IMR-90 (cell line): ENCODE results near the gene ENAH.

Experiments used
- CEBPB ChIP-seq: IDR thresholded peaks from 2 replicates; pipeline ENCODE4 v1.6.1; 2012; ENCODE audit warnings: low read depth, low read length, improper control_type of control experiment
- CHD1 ChIP-seq: IDR thresholded peaks from 2 replicates; pipeline ENCODE4 v1.6.1; 2012; ENCODE audit warnings: low read depth, low read length, improper control_type of control experiment
- MAFK ChIP-seq: IDR thresholded peaks from 2 replicates; pipeline ENCODE4 v1.6.1; 2012; ENCODE audit warnings: low read depth, low read length, improper control_type of control experiment
- MXI1 ChIP-seq: IDR thresholded peaks from 2 replicates; pipeline ENCODE4 v1.6.1; 2012; ENCODE audit warnings: low read depth, mild to moderate bottlenecking, low read length, moderate library complexity, borderline replicate concordance
- POLR2A ChIP-seq: IDR thresholded peaks from 2 replicates; pipeline ENCODE4 v1.6.1; 2012; ENCODE audit warnings: mild to moderate bottlenecking, low read depth, low read length
- TF ChIP-seq, protein P1 (sequence below): conservative IDR thresholded peaks from 2 replicates; pipeline ENCODE4 v1.5.1; 2012; ENCODE audit warnings: mild to moderate bottlenecking, low read depth, low read length, improper control_type of control experiment
- TF ChIP-seq, protein P2 (sequence below): fragments of 150-350 bp; IDR thresholded peaks from 2 replicates; pipeline ENCODE4 v1.6.1; 2017; ENCODE audit warnings: mild to moderate bottlenecking, antibody characterized with exemption, low read length, low read depth

DNA sequence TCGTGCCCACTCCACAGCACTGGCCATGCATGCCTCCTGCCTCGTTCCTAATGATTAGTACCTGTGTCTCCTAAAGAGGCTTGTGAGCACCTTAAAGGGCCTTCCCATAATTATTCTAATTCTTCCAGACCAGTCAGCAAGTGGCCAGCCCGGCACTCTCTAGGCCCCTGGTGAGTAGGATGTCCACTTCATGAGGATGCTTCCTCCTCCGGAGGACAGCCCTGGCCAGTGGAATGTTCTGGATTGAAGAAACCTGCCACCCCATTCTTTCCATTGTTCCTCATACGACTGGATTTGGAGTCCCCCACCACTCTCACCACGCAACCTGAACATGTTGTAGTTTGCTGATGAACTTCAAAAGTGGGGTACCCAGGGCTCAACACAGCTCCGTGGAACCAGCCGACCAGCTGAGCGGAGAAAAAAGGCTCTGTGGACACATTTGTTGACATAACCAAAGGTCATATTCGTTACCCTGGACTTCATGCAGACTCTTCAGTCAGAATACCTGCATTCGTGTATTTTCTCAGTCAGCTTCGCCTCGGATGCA is 178.4 kb downstream of the ENAH start:
- TF ChIP-seq MAFK (no peak), POLR2A (no peak), CHD1 (no peak), CEBPB (no peak), MXI1 (no peak)
- TF ChIP-seq, protein P1, sequence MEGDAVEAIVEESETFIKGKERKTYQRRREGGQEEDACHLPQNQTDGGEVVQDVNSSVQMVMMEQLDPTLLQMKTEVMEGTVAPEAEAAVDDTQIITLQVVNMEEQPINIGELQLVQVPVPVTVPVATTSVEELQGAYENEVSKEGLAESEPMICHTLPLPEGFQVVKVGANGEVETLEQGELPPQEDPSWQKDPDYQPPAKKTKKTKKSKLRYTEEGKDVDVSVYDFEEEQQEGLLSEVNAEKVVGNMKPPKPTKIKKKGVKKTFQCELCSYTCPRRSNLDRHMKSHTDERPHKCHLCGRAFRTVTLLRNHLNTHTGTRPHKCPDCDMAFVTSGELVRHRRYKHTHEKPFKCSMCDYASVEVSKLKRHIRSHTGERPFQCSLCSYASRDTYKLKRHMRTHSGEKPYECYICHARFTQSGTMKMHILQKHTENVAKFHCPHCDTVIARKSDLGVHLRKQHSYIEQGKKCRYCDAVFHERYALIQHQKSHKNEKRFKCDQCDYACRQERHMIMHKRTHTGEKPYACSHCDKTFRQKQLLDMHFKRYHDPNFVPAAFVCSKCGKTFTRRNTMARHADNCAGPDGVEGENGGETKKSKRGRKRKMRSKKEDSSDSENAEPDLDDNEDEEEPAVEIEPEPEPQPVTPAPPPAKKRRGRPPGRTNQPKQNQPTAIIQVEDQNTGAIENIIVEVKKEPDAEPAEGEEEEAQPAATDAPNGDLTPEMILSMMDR, result no peak
- TF ChIP-seq, protein P2, sequence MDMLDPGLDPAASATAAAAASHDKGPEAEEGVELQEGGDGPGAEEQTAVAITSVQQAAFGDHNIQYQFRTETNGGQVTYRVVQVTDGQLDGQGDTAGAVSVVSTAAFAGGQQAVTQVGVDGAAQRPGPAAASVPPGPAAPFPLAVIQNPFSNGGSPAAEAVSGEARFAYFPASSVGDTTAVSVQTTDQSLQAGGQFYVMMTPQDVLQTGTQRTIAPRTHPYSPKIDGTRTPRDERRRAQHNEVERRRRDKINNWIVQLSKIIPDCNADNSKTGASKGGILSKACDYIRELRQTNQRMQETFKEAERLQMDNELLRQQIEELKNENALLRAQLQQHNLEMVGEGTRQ, result no peak
